ENCODE results near the gene GTF2IRD1. TPM values are rescaled to one million over a fixed set of nuclear protein-coding genes. Genes with fewer than 3 reads are reported as not detected.
A peak's percentile ranks its signal among the peaks of the same experiment; 100 is the strongest.
"Not testable (repeated sequence)": the region's sequence is repeated elsewhere in the genome, so short reads cannot be mapped to it uniquely, and the experiment has no call there.

Gene GTF2IRD1
- total RNA-seq, 4 donors from 2014 or later, result 14.6 to 35.7 (median 17.1) TPM

DNA sequence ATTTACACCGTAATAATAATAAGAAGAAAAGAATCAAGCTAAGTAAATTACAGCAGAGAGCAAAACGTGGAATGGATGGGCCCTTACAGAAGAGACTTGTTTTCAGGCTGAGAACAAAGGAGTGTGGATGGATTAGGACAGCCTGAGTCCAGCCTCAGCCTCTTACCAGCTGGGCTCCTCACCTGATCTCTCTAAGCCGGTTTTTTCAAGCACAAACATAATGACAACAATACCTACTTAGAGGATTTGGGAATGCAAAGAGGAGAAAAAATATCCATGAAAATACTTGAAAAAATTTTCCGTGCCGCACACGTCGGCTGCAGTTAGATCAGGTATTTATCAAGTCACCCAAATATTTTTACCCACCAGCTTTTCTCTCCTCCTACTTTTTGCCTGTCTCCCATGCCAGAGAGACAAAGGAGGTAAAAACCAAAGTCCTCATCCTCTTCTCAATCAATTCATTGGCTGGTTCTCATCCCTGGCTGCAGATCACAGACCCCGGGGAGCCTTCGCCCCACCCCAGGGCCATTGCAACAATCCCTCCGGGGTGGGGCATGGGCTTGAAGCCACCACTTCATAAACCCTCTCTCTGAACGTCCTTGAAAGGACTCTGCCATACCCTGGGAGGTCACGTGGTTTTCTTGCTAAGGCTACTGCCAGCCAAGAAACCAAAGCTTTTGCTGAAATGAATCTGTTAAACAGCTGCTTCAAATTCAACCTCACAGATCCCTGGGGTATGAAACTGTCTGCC lies 174.1 kb downstream of the GTF2IRD1 start:
- Histone ChIP-seq H3K4me3 (no peak overlapping the region), H3K36me3 (no peaks in the 10 kb centered on the region), H3K4me1 (peaks cover 0 to 32% (median 8%) of the 10 kb centered on the region in 4 donors), H3K9me3 (no peaks in the 10 kb centered on the region), H3K27ac (peak overlapping the region; percentile 15 to 79 (median 62)), H3K27me3 (no peaks in the 10 kb centered on the region)
- TF ChIP-seq EP300 (IDR thresholded peaks at IDR 0.05) (peak; percentile 13 to 38), POLR2A (IDR thresholded peaks at IDR 0.05) (no peak)
- DNase-seq (ENCODE audit: low spot score in 2 of 2), result peak in 1 of 2 donors; percentile 13
- WGBS, 2 donors, result 21 to 23% methylated on average over 12 of the region's 12 CpGs

- no peak for DNase-seq (ENCODE audit: low spot score in 2 of 2)
- Histone ChIP-seq H3K27ac (peak overlapping the region in 1 of 4 donors; percentile 54), H3K27me3 (no peaks in the 10 kb centered on the region), H3K9me3 (no peaks in the 10 kb centered on the region), H3K4me3 (no peak overlapping the region), H3K36me3 (no peaks in the 10 kb centered on the region), H3K4me1 (peaks cover 0 to 33% (median 12%) of the 10 kb centered on the region in 4 donors)
- no peak for TF ChIP-seq POLR2A (IDR thresholded peaks at IDR 0.05)
- 59 to 75% methylated on average over 8 of the region's 8 CpGs for WGBS, 2 donors
Observed at GRCh38 chr7:74632505-74632904, 178.8 kb downstream of the GTF2IRD1 start.

GRCh38 chr7:74633451-74633921 lies 179.8 kb downstream of the GTF2IRD1 start:
- Histone ChIP-seq H3K9me3 (no peaks in the 10 kb centered on the region), H3K27me3 (no peaks in the 10 kb centered on the region), H3K4me1 (peaks cover 0 to 24% (median 10%) of the 10 kb centered on the region in 4 donors), H3K36me3 (no peaks in the 10 kb centered on the region), H3K4me3 (no peak overlapping the region), H3K27ac (peak overlapping the region in 1 of 4 donors; percentile 54)
- DNase-seq (ENCODE audit: low spot score in 2 of 2), result no peak
- WGBS, 2 donors, result 89 to 91% methylated on average over 8 to 9 of the region's 9 CpGs
- TF ChIP-seq, protein P1, sequence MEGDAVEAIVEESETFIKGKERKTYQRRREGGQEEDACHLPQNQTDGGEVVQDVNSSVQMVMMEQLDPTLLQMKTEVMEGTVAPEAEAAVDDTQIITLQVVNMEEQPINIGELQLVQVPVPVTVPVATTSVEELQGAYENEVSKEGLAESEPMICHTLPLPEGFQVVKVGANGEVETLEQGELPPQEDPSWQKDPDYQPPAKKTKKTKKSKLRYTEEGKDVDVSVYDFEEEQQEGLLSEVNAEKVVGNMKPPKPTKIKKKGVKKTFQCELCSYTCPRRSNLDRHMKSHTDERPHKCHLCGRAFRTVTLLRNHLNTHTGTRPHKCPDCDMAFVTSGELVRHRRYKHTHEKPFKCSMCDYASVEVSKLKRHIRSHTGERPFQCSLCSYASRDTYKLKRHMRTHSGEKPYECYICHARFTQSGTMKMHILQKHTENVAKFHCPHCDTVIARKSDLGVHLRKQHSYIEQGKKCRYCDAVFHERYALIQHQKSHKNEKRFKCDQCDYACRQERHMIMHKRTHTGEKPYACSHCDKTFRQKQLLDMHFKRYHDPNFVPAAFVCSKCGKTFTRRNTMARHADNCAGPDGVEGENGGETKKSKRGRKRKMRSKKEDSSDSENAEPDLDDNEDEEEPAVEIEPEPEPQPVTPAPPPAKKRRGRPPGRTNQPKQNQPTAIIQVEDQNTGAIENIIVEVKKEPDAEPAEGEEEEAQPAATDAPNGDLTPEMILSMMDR (IDR thresholded peaks at IDR 0.05), result no peak
- TF ChIP-seq POLR2A (IDR thresholded peaks at IDR 0.05) (no peak), EP300 (IDR thresholded peaks at IDR 0.05) (no peak)

DNA sequence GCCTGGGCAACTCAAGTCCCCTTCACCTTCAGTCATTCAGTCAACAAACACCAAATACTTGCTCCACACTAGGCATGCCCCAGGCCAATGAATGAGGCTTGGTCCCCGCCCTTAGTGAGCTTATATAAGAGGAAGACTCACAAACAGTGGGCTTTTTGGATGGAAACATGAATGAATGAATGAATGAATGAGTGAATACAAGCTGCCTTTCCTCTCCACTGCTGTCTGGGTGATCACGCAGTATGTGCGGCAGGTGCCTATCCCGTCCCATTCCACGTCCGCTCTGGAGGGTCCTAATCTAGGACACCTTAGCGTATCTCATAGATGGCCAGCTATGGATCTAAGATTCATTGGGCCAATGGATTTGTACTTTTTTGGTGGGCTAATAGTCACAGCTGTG lies 184.0 kb downstream of the GTF2IRD1 start:
- Histone ChIP-seq H3K4me1 (peaks cover 0 to 17% (median 7%) of the 10 kb centered on the region in 4 donors), H3K27me3 (no peaks in the 10 kb centered on the region), H3K27ac (peak overlapping the region in 2 of 4 donors; percentile 26 to 44), H3K9me3 (no peaks in the 10 kb centered on the region), H3K36me3 (no peaks in the 10 kb centered on the region), H3K4me3 (no peak overlapping the region)
- DNase-seq (ENCODE audit: low spot score in 2 of 2), result no peak
- WGBS, 2 donors, result 97 to 99% methylated on average over 7 of the region's 7 CpGs
- TF ChIP-seq, protein P1 (IDR thresholded peaks at IDR 0.05), result no peak
- no peak for TF ChIP-seq POLR2A (IDR thresholded peaks at IDR 0.05)
- TF ChIP-seq EP300 (IDR thresholded peaks at IDR 0.05), result no peak

GRCh38 chr7:74650055-74650454 lies 196.3 kb downstream of the GTF2IRD1 start:
- DNase-seq (ENCODE audit: low spot score in 2 of 2); H3K9me3 ChIP-seq; H3K27me3 ChIP-seq; H3K4me1 ChIP-seq; H3K36me3 ChIP-seq: not testable (repeated sequence)
- 6 to 7% methylated on average over 11 of the region's 11 CpGs for WGBS, 2 donors
- peak in 1 of 2 donors; percentile 22 for TF ChIP-seq EP300 (IDR thresholded peaks at IDR 0.05)
- Histone ChIP-seq H3K27ac (peak overlapping the region in 3 of 4 donors; percentile 47 to 77 (median 68)), H3K4me3 (peak overlapping the region in 2 of 4 donors; percentile 34 to 40)

DNA sequence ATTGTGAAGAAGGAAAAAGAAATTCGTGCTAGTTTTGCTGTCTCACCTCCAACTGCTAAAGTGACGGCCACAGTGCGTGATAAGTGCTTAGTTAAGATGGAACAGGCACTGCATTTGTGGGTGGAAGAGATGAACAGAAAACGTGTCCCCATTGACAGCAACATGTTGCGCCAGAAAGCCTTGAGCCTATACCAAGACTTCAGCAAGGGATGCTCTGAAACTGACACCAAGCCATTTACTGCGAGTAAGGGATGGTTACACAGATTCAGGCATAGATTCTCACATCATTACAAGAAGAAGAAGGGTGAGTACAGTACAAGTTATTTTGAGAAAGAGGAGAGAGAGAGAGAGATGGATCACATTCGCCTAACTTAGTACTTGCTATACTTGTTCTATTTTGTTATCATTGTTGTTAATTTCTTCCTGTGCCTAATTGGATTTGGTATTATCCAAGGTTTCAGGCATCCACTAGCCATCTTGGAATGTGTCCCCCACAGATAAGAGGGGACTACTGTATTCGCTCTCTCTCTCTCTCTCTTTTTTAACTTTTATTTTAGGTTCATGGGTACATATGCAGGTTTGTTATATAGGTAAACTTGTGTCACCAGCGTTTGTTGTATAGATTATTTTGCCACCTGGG lies 196.9 kb downstream of the GTF2IRD1 start:
- WGBS, 2 donors, result 57 to 59% methylated on average over 8 of the region's 9 CpGs
- H3K4me3 ChIP-seq, result peak overlapping the region in 1 of 4 donors; percentile 40

GRCh38 chr7:74651133-74651504 lies 197.4 kb downstream of the GTF2IRD1 start:
- not testable (repeated sequence) for H3K4me3 ChIP-seq; H3K27me3 ChIP-seq; DNase-seq (ENCODE audit: low spot score in 2 of 2); H3K9me3 ChIP-seq; H3K36me3 ChIP-seq
- Histone ChIP-seq H3K4me1 (peaks cover 0 to 20% (median 12%) of the 10 kb centered on the region in 4 donors), H3K27ac (peak overlapping the region in 1 of 4 donors; percentile 33)
- WGBS, 2 donors, result 89 to 95% methylated on average over 12 of the region's 12 CpGs

More for the DNA sequence above, 196.9 kb downstream of the GTF2IRD1 start:
- peak overlapping the region in 2 of 4 donors; percentile 33 to 62 for H3K27ac ChIP-seq
- not testable (repeated sequence) for DNase-seq (ENCODE audit: low spot score in 2 of 2); H3K9me3 ChIP-seq; H3K36me3 ChIP-seq; H3K27me3 ChIP-seq
- H3K4me1 ChIP-seq, result peaks cover 0 to 15% (median 7%) of the 10 kb centered on the region in 4 donors

Small RNAs within 50 kb of the gene (small RNA-seq; reads per million reads assigned to genes)
- gene RNA5SP233, result not detected

Other genes with a start within 250 kb of the GTF2IRD1 start
- 10 to 100 TPM in 2 of 4 donors, 1 to 10 TPM in 2; 5.1 to 15.3 (median 8.9) TPM for gene LAT2, start 243.9 kb upstream of the GTF2IRD1 start, total RNA-seq
- gene RFC2, start 199.5 kb upstream of the GTF2IRD1 start, total RNA-seq, result 10 to 100 TPM in 3 of 4 donors, 1 to 10 TPM in 1; 8.4 to 25.1 (median 14.1) TPM
- gene CLIP2, start 164.5 kb upstream of the GTF2IRD1 start, total RNA-seq, result 10 to 100 TPM; 42.0 to 48.3 (median 46.3) TPM
- gene GTF2I, start 203.8 kb downstream of the GTF2IRD1 start, total RNA-seq, result 100 to 1,000 TPM; 139 to 194 (median 168) TPM